ENCODE data around the gene RPS17.
A peak's percentile ranks its signal among the peaks of the same experiment; 100 is the strongest.

RPS17 gene

GRCh38 chr15:82540055-82540983, at the start of gene RPS17:
Gene RPS17 (minus strand): TSS chr15:82540457. CDS start chr15:82540428, 29 bp downstream.
- peaks cover 10% of the 10 kb centered on the region for H3K27me3 ChIP-seq (ENCODE audit: insufficient read depth, low read length, poor library complexity, severe bottlenecking)
- peak within 1 kb of the TSS; percentile 99 for H3K4me3 ChIP-seq (ENCODE audit: low read length, poor library complexity, severe bottlenecking)
- 0 out of 2 replicates have a peak, but pooled peaks cover 8% of the 10 kb centered on the region for H3F3A ChIP-seq (ENCODE audit: low read depth)

GRCh38 chr15:82587805-82588204, 47.5 kb upstream of the RPS17 start:
- H3K4me1 ChIP-seq (ENCODE audit: insufficient read depth, low read length, poor library complexity, severe bottlenecking) = no peaks in the 10 kb centered on the region
- H3K4me3 ChIP-seq (ENCODE audit: low read length, poor library complexity, severe bottlenecking) = no peak overlapping the region
- no peaks in the 10 kb centered on the region for H3F3A ChIP-seq (ENCODE audit: low read depth)
- H3K9ac ChIP-seq (ENCODE audit: low read depth, low read length, poor library complexity, severe bottlenecking) = no peak overlapping the region
- H3K36me3 ChIP-seq (ENCODE audit: insufficient read depth, low read length) = no peaks in the 10 kb centered on the region
- H4K20me1 ChIP-seq (ENCODE audit: insufficient read depth, low read length, poor library complexity, severe bottlenecking) = no peaks in the 10 kb centered on the region
- H3K4me2 ChIP-seq (ENCODE audit: low read depth, low read length, poor library complexity, severe bottlenecking) = no peak overlapping the region
- no peaks in the 10 kb centered on the region for H3K27me3 ChIP-seq (ENCODE audit: insufficient read depth, low read length, poor library complexity, severe bottlenecking)
- no peaks in the 10 kb centered on the region for H3K9me3 ChIP-seq (ENCODE audit: insufficient read depth, low read depth, low read length)
- no peak overlapping the region for H2AFZ ChIP-seq (ENCODE audit: low read length)
- no peaks in the 10 kb centered on the region for H3K9me2 ChIP-seq (replicated peaks; ENCODE audit: low read depth, low read length)
- TF ChIP-seq CTCF (conservative IDR thresholded peaks at IDR 0.05; ENCODE audit: low read length) = no peak
- TF ChIP-seq EZH2phosphoT487 (IDR thresholded peaks at IDR 0.05; ENCODE audit: borderline replicate concordance) = no peak
- H3K79me2 ChIP-seq (ENCODE audit: insufficient read depth, low read length) = no peaks in the 10 kb centered on the region

More at GRCh38 chr15:82540055-82540983, at the start of gene RPS17:
- Histone ChIP-seq H3K36me3 (ENCODE audit: insufficient read depth, low read length) (peaks cover 36% of the 10 kb centered on the region; the same call in 1 of the 2 replicates), H2AFZ (ENCODE audit: low read length) (peak within 1 kb of the TSS; percentile 79), H3K4me1 (ENCODE audit: insufficient read depth, low read length, poor library complexity, severe bottlenecking) (peaks cover 26% of the 10 kb centered on the region), H3K9me2 (replicated peaks; ENCODE audit: low read depth, low read length) (no peaks in the 10 kb centered on the region), H3K79me2 (ENCODE audit: insufficient read depth, low read length) (peaks cover 57% of the 10 kb centered on the region), H3K9me3 (ENCODE audit: insufficient read depth, low read depth, low read length) (no peaks in the 10 kb centered on the region), H4K20me1 (ENCODE audit: insufficient read depth, low read length, poor library complexity, severe bottlenecking) (peaks cover 46% of the 10 kb centered on the region), H3K9ac (ENCODE audit: low read depth, low read length, poor library complexity, severe bottlenecking) (peak within 1 kb of the TSS; percentile 99), H3K4me2 (ENCODE audit: low read depth, low read length, poor library complexity, severe bottlenecking) (peak within 1 kb of the TSS; percentile 83)
- TF ChIP-seq CTCF (conservative IDR thresholded peaks at IDR 0.05; ENCODE audit: low read length) (peak; percentile 84), EZH2phosphoT487 (IDR thresholded peaks at IDR 0.05; ENCODE audit: borderline replicate concordance) (no peak)

GRCh38 chr15:82585072-82585471, 44.8 kb upstream of the RPS17 start:
- Histone ChIP-seq H3K4me1 (ENCODE audit: insufficient read depth, low read length, poor library complexity, severe bottlenecking) (no peaks in the 10 kb centered on the region), H3K4me2 (ENCODE audit: low read depth, low read length, poor library complexity, severe bottlenecking) (no peak overlapping the region), H3F3A (ENCODE audit: low read depth) (no peaks in the 10 kb centered on the region), H3K9me3 (ENCODE audit: insufficient read depth, low read depth, low read length) (no peaks in the 10 kb centered on the region), H3K27me3 (ENCODE audit: insufficient read depth, low read length, poor library complexity, severe bottlenecking) (no peaks in the 10 kb centered on the region), H4K20me1 (ENCODE audit: insufficient read depth, low read length, poor library complexity, severe bottlenecking) (no peaks in the 10 kb centered on the region), H3K4me3 (ENCODE audit: low read length, poor library complexity, severe bottlenecking) (no peak overlapping the region), H2AFZ (ENCODE audit: low read length) (no peak overlapping the region), H3K79me2 (ENCODE audit: insufficient read depth, low read length) (no peaks in the 10 kb centered on the region), H3K9ac (ENCODE audit: low read depth, low read length, poor library complexity, severe bottlenecking) (no peak overlapping the region), H3K9me2 (replicated peaks; ENCODE audit: low read depth, low read length) (no peaks in the 10 kb centered on the region), H3K36me3 (ENCODE audit: insufficient read depth, low read length) (no peaks in the 10 kb centered on the region)
- TF ChIP-seq CTCF (conservative IDR thresholded peaks at IDR 0.05; ENCODE audit: low read length) = no peak; the same call in 1 of the 2 replicates
- no peak for TF ChIP-seq EZH2phosphoT487 (IDR thresholded peaks at IDR 0.05; ENCODE audit: borderline replicate concordance)

Data from Loucy (cell line).